Activated gamma-delta T cell treated with Interleukin-2 at 50 U/mL for 16 hours (primary cell): ENCODE results near the gene TMEM250.
"Not testable (repeated sequence)": the region's sequence is repeated elsewhere in the genome, so short reads cannot be mapped to it uniquely, and the experiment has no call there.

ENCODE experiments used
- DNase-seq: peaks from one replicate; pipeline ENCODE4 v3.0.0-alpha.2; 2020

The TMEM250 gene

GRCh38 chr9:136118320-136119060, at the start of gene TMEM250:
Gene TMEM250, minus strand, starts transcription at chr9:136118875. Its CDS starts 1,975 bp downstream, at chr9:136116900.
- DNase-seq: peak; percentile 94

- DNase-seq: no peak
Observed at GRCh38 chr9:136163248-136163850, 44.7 kb upstream of the TMEM250 start.

- DNase-seq: no peak
Observed at GRCh38 chr9:136160995-136161610, 42.4 kb upstream of the TMEM250 start.

- no peak for DNase-seq
Observed at GRCh38 chr9:136160381-136160841, 41.7 kb upstream of the TMEM250 start.

GRCh38 chr9:136159851-136160250, 41.2 kb upstream of the TMEM250 start:
- no peak for DNase-seq

GRCh38 chr9:136157477-136158265, 39.0 kb upstream of the TMEM250 start:
- DNase-seq: no peak

GRCh38 chr9:136156209-136157120, 37.8 kb upstream of the TMEM250 start:
- DNase-seq: no peak

GRCh38 chr9:136155576-136155975, 36.9 kb upstream of the TMEM250 start:
- no peak for DNase-seq

- no peak for DNase-seq
Observed at GRCh38 chr9:136154943-136155342, 36.3 kb upstream of the TMEM250 start.

- DNase-seq: no peak
Observed at GRCh38 chr9:136153381-136154065, 34.8 kb upstream of the TMEM250 start.

- DNase-seq: no peak
Observed at GRCh38 chr9:136152931-136153330, 34.3 kb upstream of the TMEM250 start.

- no peak for DNase-seq
Observed at GRCh38 chr9:136152543-136152866, 33.8 kb upstream of the TMEM250 start.

- no peak for DNase-seq
Observed at GRCh38 chr9:136151848-136152542, 33.3 kb upstream of the TMEM250 start.

GRCh38 chr9:136151214-136151804, 32.6 kb upstream of the TMEM250 start:
- no peak for DNase-seq

- not testable (repeated sequence) for DNase-seq
Observed at GRCh38 chr9:136150664-136151213, 32.1 kb upstream of the TMEM250 start.

GRCh38 chr9:136149853-136150252, 31.2 kb upstream of the TMEM250 start:
- no peak for DNase-seq

GRCh38 chr9:136149337-136149736, 30.7 kb upstream of the TMEM250 start:
- DNase-seq: no peak

- DNase-seq: no peak
Observed at GRCh38 chr9:136148766-136149165, 30.1 kb upstream of the TMEM250 start.

GRCh38 chr9:136147890-136148714, 29.4 kb upstream of the TMEM250 start:
- DNase-seq: no peak
